Ascending aorta (tissue), 2 donors: ENCODE data around the gene KHDRBS1. TPM values are rescaled to one million over a fixed set of nuclear protein-coding genes. Genes with fewer than 3 reads are reported as not detected.

Source experiments
- DNase-seq, 2 donors: peaks; one replicate each; pipeline ENCODE4 v3.0.0-alpha.2; 2019; ENCODE audit warnings: low spot score in 2 of 2
- H3K27ac ChIP-seq, 2 donors: fragments of 200-600 bp; sonication (generic); one replicate each; pipeline ENCODE4 v1.5.1; 2016 to 2017; ENCODE audit warnings: mild to moderate bottlenecking in 1 of 2
- H3K27me3 ChIP-seq: fragments of 200-600 bp; sonication (generic); one replicate; pipeline ENCODE4 v1.5.1; 2017
- H3K36me3 ChIP-seq, 2 donors: fragments of 200-600 bp; sonication (generic); one replicate each; pipeline ENCODE4 v1.5.1; 2016
- H3K4me1 ChIP-seq, 2 donors: fragments of 200-600 bp; sonication (generic); one replicate each; pipeline ENCODE4 v1.5.1; 2016 to 2017; ENCODE audit warnings: mild to moderate bottlenecking in 1 of 2
- H3K4me3 ChIP-seq, 2 donors: fragments of 200-600 bp; sonication (generic); one replicate each; pipeline ENCODE4 v1.5.1; 2016 to 2017; ENCODE audit warnings: mild to moderate bottlenecking in 1 of 2
- H3K9me3 ChIP-seq, 2 donors: fragments of 200-600 bp; sonication (generic); one replicate each; pipeline ENCODE4 v1.5.1; 2016
- intact Hi-C: fragments of 100-400 bp; cut with DNase I; formaldehyde crosslinking; loops from one replicate; pipeline ENCODE4 v1.15.1; 2023
- total RNA-seq: library from RNA; depleted of rRNA; stranded (reverse); fragments of >200 nt; gene quantifications from one replicate; pipeline ENCODE4 v1.1.0, GENCODE V29; 2016
- TF ChIP-seq, protein P1 (sequence below), 3 experiments: fragments of 200-600 bp in 2 of 3; fragments of 450-650 bp in 1 of 3; sonication (generic) in 2 of 3; IDR thresholded peaks; one replicate each; pipeline ENCODE4 v1.5.1; 2016 to 2019; ENCODE audit warnings: antibody characterized with exemption in 3 of 3, mild to moderate bottlenecking in 1 of 3, moderate library complexity in 1 of 3

The KHDRBS1 gene, protein sequence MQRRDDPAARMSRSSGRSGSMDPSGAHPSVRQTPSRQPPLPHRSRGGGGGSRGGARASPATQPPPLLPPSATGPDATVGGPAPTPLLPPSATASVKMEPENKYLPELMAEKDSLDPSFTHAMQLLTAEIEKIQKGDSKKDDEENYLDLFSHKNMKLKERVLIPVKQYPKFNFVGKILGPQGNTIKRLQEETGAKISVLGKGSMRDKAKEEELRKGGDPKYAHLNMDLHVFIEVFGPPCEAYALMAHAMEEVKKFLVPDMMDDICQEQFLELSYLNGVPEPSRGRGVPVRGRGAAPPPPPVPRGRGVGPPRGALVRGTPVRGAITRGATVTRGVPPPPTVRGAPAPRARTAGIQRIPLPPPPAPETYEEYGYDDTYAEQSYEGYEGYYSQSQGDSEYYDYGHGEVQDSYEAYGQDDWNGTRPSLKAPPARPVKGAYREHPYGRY
- 120 TPM for total RNA-seq

DNA sequence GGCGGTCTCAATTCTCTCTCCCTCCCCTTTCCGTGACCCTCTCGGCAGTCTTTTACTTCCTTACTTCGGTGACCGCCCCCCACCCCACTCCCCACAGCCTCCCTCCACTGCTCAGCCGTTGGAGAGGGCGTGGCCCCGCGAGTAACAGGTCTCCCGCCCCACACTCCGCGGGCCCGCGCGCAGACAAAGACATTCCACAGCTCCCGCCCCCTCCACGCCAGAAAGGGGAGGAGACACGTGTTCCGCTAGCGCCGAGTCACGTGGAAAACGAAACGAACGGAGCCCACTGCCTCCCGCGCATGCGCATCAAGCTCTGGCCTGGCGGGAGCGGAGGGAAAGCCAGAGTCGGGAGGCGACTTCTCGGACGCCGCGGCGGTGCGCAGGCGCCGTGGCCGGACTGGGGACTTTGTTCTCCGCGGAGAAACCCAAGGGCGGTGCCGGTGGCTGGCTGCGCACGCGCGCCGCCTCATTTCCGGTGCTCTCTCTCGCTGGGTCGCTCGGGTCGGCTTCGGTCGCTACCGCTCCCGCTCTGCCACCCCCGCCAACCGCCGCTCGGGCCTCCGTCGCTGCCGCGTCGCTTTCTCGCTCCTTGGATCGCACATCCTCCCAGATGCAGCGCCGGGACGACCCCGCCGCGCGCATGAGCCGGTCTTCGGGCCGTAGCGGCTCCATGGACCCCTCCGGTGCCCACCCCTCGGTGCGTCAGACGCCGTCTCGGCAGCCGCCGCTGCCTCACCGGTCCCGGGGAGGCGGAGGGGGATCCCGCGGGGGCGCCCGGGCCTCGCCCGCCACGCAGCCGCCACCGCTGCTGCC is at the start of gene KHDRBS1:
KHDRBS1 (plus strand) TSS at position 483 of the 813 bp plus-strand sequence; CDS start at position 611, 128 bp downstream.
- Histone ChIP-seq H3K27me3 (no peaks in the 10 kb centered on the region), H3K4me3 (peak within 1 kb of the TSS; percentile 96 to 99), H3K9me3 (no peaks in the 10 kb centered on the region), H3K4me1 (peaks cover 9 to 23% of the 10 kb centered on the region in 2 donors), H3K27ac (peak within 1 kb of the TSS; percentile 98 to 100), H3K36me3 (no peaks in the 10 kb centered on the region)
- DNase-seq: peak; percentile 95 to 100
- intact Hi-C loops: loop anchor here (1.0 to 10.0 kb wide), 4 partner anchors 49 to 161 kb away; partner anchors contain the start of genes PTP4A2, TMEM39B and TXLNA
- TF ChIP-seq, protein P1, sequence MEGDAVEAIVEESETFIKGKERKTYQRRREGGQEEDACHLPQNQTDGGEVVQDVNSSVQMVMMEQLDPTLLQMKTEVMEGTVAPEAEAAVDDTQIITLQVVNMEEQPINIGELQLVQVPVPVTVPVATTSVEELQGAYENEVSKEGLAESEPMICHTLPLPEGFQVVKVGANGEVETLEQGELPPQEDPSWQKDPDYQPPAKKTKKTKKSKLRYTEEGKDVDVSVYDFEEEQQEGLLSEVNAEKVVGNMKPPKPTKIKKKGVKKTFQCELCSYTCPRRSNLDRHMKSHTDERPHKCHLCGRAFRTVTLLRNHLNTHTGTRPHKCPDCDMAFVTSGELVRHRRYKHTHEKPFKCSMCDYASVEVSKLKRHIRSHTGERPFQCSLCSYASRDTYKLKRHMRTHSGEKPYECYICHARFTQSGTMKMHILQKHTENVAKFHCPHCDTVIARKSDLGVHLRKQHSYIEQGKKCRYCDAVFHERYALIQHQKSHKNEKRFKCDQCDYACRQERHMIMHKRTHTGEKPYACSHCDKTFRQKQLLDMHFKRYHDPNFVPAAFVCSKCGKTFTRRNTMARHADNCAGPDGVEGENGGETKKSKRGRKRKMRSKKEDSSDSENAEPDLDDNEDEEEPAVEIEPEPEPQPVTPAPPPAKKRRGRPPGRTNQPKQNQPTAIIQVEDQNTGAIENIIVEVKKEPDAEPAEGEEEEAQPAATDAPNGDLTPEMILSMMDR (IDR thresholded peaks at IDR 0.05): no peak

DNA sequence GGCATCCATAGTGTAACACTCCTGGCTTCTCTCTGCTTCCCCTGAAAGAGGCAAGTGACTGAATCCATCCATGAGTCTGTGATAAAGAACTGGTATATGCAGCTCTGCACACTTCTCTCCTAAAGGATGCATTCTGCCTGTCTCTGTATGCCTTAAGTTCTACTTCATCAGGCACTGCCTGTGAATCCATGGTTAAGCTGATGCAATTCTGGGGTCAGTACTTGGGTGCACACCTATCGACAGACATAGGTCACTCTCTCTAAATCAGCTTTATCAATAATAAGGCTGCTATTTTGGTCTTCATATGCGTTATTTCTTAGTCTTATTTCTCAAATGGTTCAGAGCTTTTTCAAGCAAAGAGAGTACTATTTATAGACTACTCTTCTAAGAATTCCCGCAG is 42.8 kb upstream of the KHDRBS1 start:
- TF ChIP-seq, protein P1 (IDR thresholded peaks at IDR 0.05): no peak
- Histone ChIP-seq H3K27me3 (no peaks in the 10 kb centered on the region), H3K36me3 (no peaks in the 10 kb centered on the region), H3K9me3 (no peaks in the 10 kb centered on the region), H3K4me1 (no peaks in the 10 kb centered on the region), H3K4me3 (no peak overlapping the region), H3K27ac (no peak overlapping the region)
- intact Hi-C loops: no loop called here
- DNase-seq: no peak

DNA sequence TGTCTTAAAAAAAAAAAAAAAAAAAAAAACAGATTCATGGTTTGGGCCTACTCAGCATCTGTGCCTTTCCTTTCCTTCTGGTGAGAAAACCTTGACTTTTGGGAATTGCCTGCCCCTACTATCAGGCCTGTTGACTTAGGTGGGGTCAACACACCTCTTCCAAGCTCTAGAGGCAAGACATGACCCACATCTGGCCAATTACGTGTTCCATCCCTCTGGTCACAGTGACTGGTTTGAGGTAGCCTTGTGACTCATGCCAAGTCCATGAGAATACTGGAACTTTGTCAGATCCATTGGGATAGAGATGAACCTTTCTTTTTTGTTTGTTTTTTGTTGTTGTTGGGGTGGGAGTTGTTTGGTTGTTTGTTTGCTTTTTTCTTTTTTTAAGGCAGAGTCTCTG is 37.3 kb upstream of the KHDRBS1 start:
- intact Hi-C loops: no loop called here
- Histone ChIP-seq H3K4me3 (no peak overlapping the region), H3K27me3 (no peaks in the 10 kb centered on the region), H3K9me3 (no peaks in the 10 kb centered on the region), H3K27ac (no peak overlapping the region), H3K36me3 (no peaks in the 10 kb centered on the region), H3K4me1 (no peaks in the 10 kb centered on the region)
- no peak for DNase-seq
- TF ChIP-seq, protein P1 (IDR thresholded peaks at IDR 0.05): no peak

DNA sequence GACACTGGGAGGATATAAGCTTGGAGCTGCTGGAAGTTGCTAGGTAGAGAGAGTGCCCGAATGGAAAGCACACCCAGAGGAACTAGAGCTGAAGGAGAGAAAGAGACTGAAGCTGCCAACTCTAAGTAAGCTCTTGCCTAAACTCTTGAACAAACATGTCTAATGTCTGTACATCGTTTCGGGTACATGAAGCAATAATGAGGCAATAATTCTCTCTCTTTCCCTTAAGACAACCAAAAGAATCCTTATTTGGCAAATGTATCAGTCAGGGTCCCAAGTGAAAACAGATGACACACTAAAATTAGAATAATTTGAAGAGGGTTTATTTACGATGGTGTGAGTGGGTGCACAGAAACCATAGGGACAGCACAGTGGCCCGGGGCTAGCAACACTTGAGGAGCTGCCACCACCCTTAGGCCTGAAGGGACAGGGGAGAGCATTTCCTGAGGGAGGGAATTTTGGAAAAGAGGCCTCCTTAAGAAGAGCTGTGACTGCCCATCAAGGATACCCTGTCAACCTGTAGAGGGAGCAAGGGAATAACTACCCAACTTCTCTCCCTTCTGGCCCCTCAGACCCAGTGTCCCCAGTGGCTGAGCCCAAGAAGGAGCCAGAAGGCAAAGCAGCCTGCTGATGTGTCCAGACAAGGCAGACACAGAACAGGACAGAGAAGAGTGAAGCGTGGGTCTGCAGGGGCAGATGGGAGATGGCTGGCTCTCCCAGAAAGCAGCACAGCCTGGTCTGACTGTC is 36.1 kb upstream of the KHDRBS1 start:
- Histone ChIP-seq H3K36me3 (no peaks in the 10 kb centered on the region), H3K27me3 (no peaks in the 10 kb centered on the region), H3K4me1 (no peaks in the 10 kb centered on the region), H3K9me3 (no peaks in the 10 kb centered on the region), H3K4me3 (no peak overlapping the region), H3K27ac (no peak overlapping the region)
- no peak for DNase-seq
- intact Hi-C loops: no loop called here
- TF ChIP-seq, protein P1 (IDR thresholded peaks at IDR 0.05): peak in 2 of 3 experiments; percentile 7 to 20

DNA sequence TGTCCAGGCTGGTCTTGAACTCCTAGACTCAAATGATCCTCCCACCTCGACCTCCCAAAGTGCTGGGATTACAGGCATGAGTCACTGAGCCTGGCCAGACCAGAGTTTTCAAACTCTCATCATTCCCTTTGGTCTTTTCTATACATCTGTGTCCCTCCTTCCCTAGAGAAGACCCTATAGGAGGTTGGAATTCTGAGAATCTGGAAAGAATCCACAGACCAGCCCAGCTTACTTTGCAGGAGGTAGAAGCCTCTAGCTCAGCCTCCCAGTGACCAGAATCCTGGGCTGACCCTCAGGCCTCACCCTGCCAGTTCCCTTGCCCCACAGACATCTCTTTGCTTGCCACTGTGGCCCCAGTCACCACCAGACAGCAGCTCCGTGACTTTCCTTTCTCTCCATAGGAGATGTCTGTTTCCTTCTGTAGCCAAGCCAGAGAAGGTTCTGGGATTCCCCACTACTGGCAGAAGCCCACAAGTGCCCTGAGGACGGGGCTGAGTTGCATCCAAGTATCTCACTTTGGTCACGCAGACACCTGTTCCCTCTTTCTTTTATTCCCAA is 34.7 kb upstream of the KHDRBS1 start:
- H3K4me3 ChIP-seq: no peak overlapping the region
- no peak for DNase-seq
- H3K27ac ChIP-seq: no peak overlapping the region
- TF ChIP-seq, protein P1 (IDR thresholded peaks at IDR 0.05): no peak
- no peaks in the 10 kb centered on the region for H3K9me3 ChIP-seq
- intact Hi-C loops: no loop called here
- H3K27me3 ChIP-seq: no peaks in the 10 kb centered on the region
- H3K4me1 ChIP-seq: no peaks in the 10 kb centered on the region
- no peaks in the 10 kb centered on the region for H3K36me3 ChIP-seq
